ENCODE data around the gene PIP5K1C. TPM values are rescaled to one million over a fixed set of nuclear protein-coding genes. Genes with fewer than 3 reads are reported as not detected.

Gene PIP5K1C
- total RNA-seq, 1 experiment from 2014 or later = 23.6 TPM

GRCh38 chr19:3657395-3657769 is 42.9 kb downstream of the PIP5K1C start:
- TF ChIP-seq CTCF (IDR thresholded peaks at IDR 0.05; ENCODE audit: unreplicated experiment) = no peak
- DNase-seq = no peak
- H3K9me3 Mint-ChIP-seq (ENCODE audit: low read depth, unreplicated experiment) = no peaks in the 10 kb centered on the region
- H3K27me3 Mint-ChIP-seq (ENCODE audit: unreplicated experiment) = no peaks in the 10 kb centered on the region
- intact Hi-C loops (cut with micrococcal nuclease; ENCODE audit: unreplicated experiment) = no loop called here
- CTCF ChIA-PET = no interaction called here
- BruUV-seq (replicated peaks) = no TSS peak
- no peak overlapping the region for H3K27ac Mint-ChIP-seq (ENCODE audit: unreplicated experiment)
- no peak overlapping the region for H3K4me3 Mint-ChIP-seq (ENCODE audit: low read depth, unreplicated experiment)
- H3K36me3 Mint-ChIP-seq (ENCODE audit: insufficient read depth, unreplicated experiment) = peaks cover 20% of the 10 kb centered on the region
- H3K4me1 Mint-ChIP-seq (ENCODE audit: low read depth, unreplicated experiment) = no peaks in the 10 kb centered on the region

- H3K4me1 Mint-ChIP-seq (ENCODE audit: low read depth, unreplicated experiment) = no peaks in the 10 kb centered on the region
- no peak overlapping the region for H3K4me3 Mint-ChIP-seq (ENCODE audit: low read depth, unreplicated experiment)
- H3K27ac Mint-ChIP-seq (ENCODE audit: unreplicated experiment) = no peak overlapping the region
- CTCF ChIA-PET = no interaction called here
- BruUV-seq (replicated peaks) = no TSS peak
- DNase-seq = no peak
- no peaks in the 10 kb centered on the region for H3K9me3 Mint-ChIP-seq (ENCODE audit: low read depth, unreplicated experiment)
- intact Hi-C loops (cut with micrococcal nuclease; ENCODE audit: unreplicated experiment) = no loop called here
- H3K36me3 Mint-ChIP-seq (ENCODE audit: insufficient read depth, unreplicated experiment) = peaks cover 20% of the 10 kb centered on the region
- H3K27me3 Mint-ChIP-seq (ENCODE audit: unreplicated experiment) = no peaks in the 10 kb centered on the region
- TF ChIP-seq CTCF (IDR thresholded peaks at IDR 0.05; ENCODE audit: unreplicated experiment) = no peak
These were observed 43.4 kb downstream of the PIP5K1C start for GRCh38 chr19:3656747-3657394.

- H3K4me1 Mint-ChIP-seq (ENCODE audit: low read depth, unreplicated experiment) = no peaks in the 10 kb centered on the region
- intact Hi-C loops (cut with micrococcal nuclease; ENCODE audit: unreplicated experiment) = no loop called here
- no peak overlapping the region for H3K4me3 Mint-ChIP-seq (ENCODE audit: low read depth, unreplicated experiment)
- no TSS peak for BruUV-seq (replicated peaks)
- no peak overlapping the region for H3K27ac Mint-ChIP-seq (ENCODE audit: unreplicated experiment)
- CTCF ChIA-PET = no interaction called here
- no peaks in the 10 kb centered on the region for H3K9me3 Mint-ChIP-seq (ENCODE audit: low read depth, unreplicated experiment)
- no peak for TF ChIP-seq CTCF (IDR thresholded peaks at IDR 0.05; ENCODE audit: unreplicated experiment)
- DNase-seq = no peak
- no peaks in the 10 kb centered on the region for H3K27me3 Mint-ChIP-seq (ENCODE audit: unreplicated experiment)
- peaks cover 19% of the 10 kb centered on the region for H3K36me3 Mint-ChIP-seq (ENCODE audit: insufficient read depth, unreplicated experiment)
These were observed 44.1 kb downstream of the PIP5K1C start for GRCh38 chr19:3656073-3656746.

GRCh38 chr19:3655402-3656072 is 44.7 kb downstream of the PIP5K1C start:
- Mint-ChIP-seq H3K4me3 (ENCODE audit: low read depth, unreplicated experiment) (no peak overlapping the region), H3K9me3 (ENCODE audit: low read depth, unreplicated experiment) (no peaks in the 10 kb centered on the region), H3K27me3 (ENCODE audit: unreplicated experiment) (no peaks in the 10 kb centered on the region), H3K36me3 (ENCODE audit: insufficient read depth, unreplicated experiment) (peaks cover 15% of the 10 kb centered on the region), H3K4me1 (ENCODE audit: low read depth, unreplicated experiment) (no peaks in the 10 kb centered on the region), H3K27ac (ENCODE audit: unreplicated experiment) (no peak overlapping the region)
- no TSS peak for BruUV-seq (replicated peaks)
- DNase-seq = no peak
- CTCF ChIA-PET = no interaction called here
- intact Hi-C loops (cut with micrococcal nuclease; ENCODE audit: unreplicated experiment) = no loop called here
- TF ChIP-seq CTCF (IDR thresholded peaks at IDR 0.05; ENCODE audit: unreplicated experiment) = no peak
